ENCODE measurements around the gene GATA5.

The GATA5 gene

DNA sequence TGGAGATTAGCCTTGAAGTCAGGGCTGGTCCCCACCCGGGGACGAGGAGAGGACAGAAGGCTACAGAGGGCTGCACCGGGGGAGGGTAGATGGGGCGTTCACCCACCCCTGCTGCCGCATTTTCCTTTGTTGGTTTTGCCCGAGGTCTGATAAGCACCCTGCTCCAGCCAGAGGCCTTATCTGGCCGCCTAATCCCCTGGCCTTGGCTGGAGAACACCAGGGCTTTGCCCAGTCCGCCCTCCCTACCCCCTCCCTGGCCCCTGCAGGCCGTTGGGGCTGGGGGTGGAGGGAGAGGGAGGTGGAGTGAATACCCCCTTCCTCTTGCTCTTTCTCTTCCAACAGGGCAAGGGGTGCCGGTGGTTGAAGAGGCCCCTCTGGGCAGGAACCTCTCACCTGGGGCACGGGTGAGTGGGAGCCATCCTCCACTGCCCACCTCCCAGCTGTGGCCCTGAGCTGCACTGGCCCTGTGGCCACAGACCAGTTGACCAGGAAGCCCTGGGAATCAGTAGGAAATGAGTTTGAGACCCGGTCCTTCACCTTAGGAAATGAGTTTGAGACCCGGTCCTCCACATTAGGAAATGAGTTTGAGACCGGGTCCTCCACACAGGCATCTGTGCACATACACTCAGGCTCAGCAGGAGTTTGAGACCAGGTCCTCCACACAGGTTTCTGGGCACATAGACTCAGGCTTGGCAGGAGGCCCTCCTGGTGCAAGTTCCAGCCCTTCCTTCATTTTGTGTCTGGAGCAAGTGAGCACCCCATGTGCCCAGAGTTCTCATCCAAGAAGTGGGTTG, 12.0 kb upstream of the GATA5 start:
- DNase-seq (ENCODE audit: low read depth, low spot score): no peak

DNA sequence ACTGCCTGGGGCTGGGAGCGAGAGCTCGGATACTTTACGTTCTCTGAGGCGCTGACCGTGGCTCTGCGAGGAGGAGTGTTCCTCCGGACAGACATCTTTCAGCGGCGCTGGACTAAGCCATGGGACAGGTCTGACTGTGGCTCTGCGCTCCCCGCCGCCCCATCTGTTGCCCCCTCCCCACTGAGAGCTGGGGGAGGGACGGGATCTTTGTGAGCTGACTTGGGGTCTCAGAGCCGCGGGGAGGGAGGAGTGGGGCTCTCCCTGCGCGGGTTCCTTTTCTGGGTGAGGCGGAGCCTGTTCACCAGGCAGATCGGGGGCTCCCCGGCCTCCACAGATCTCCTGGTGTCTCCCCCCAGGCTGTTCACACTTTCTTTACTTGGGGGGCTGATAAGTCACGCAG, 11.3 kb upstream of the GATA5 start:
- DNase-seq (ENCODE audit: low read depth, low spot score): no peak

DNA sequence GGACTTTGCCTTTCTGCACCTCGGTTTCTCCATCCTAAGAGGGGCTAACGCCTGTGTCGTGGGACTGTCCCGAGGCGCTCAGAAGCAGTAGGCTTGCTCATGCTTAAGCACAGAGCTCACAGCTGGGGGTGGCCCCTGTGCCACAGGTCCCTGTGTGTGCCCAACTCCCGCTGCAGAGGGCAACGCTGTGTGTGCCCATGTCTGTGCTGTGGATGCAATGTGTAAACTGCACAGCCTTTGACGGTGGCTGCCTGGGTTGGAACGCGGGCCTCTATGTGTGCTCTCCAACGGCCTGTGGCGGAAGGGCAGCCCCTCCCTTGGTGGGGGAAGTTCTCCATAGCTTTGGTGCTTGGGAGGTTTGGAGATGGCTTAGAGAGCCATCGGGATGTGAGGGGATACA, 10.7 kb upstream of the GATA5 start:
- DNase-seq (ENCODE audit: low read depth, low spot score): no peak

DNA sequence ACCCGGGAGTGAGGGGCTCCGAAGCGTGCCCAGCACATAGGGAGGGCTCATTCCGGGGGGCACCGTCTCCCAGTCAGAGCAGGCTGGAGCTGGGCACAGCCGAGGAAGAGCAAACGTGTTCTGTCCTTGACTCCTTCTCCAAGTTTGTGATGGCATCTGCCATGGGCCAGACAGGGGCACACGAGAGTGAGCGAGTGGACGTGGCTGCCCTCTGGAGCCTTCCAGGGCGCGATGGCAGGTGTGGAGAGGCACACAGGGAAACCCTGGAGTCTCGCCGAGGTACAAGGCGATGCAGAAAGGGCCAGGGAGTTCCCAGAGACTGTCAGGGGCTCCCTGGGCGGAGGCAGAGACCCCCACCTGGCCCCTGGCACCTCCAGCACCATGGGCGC, 9.9 kb upstream of the GATA5 start:
- no peak for DNase-seq (ENCODE audit: low read depth, low spot score)

DNA sequence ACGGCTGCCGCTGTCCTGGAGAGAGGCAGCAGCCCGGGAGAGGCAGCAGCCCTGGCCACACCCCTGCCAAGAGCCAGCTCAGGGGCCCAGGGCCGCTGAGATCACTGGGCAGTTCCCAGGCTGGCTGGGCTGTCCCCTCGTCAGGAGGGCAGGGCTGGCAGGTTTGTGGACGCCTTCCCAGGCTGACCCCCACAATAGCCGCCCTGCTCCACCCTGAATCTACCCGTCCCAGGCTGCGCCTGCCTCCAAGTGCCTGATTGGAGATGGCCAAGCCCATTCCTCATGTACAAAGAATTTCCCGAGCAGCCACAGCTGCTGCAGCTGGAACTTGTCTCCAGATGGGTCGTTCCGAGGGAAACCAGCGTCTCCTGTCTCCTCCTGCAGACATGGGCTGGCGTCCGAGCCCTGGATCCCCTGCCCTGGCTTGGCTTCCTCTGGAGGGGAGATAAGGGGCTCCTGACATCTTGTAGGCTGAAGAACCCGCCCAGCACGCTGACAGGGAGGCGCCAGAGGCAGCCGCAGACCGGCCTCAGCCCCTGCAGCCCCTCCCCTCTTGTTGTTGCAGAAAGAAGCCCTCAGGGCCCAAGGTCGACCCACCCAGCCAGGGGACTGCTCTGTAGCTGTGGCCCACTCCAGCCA, 9.4 kb upstream of the GATA5 start:
- DNase-seq (ENCODE audit: low read depth, low spot score): no peak

DNA sequence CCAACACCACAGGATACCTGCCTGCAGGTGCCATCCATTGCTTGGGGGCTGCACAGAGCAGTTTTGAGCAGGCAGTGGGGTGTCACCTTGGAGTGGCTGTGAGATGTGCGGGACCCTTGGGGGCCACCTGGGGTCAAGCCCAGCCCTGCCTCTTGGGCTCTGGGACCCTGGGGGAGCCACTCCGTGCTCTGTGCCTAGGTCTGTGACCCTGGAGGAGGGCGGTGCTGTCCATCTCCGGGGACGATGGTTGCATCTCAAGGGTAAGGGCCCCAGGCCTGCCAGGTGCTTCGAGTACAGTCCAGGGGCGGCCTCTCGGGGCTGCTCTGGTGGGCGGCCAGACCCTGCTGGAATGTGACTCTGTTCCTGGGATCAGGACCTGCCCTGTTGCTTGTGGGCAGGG, 8.7 kb upstream of the GATA5 start:
- no peak for DNase-seq (ENCODE audit: low read depth, low spot score)

DNA sequence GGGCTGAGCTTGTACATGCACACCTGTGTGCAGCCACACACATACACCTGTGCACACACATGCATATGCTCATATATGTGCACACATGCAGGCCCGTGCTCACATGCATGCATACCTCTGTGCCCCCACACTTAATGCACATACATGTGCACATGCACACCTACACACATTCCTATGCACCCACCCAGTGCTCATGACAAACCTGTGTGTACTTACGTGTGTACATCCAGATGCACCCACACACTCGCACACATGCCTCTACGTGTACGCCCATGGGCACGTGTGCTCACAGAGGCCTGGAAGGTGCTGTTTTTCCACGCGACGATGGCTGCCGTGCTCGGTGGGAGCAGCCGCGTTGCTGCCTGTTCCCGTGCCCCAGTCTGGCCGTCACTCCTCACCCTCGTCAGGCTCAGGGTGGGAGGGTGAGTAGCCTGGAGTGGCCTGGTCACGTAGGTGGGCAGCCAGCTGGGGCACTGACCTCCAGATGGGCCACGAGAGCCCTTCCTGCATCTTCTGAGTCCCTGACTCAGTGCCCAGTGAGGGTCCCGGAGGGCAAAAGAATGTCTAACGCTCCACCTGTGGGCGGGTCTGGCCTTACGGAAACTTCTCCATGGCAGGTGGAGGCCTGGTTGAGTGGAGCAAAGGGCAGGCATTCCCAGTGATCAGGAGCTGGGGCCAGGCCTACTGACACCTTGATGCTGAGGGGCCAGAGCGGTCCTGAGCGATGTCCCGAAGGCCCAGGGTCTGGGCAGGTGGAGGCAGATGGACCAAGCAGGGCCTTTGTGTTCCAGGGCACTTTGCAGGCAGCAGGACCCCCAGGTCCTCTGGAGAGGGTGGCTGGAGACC, 8.0 kb upstream of the GATA5 start:
- no peak for DNase-seq (ENCODE audit: low read depth, low spot score)

DNA sequence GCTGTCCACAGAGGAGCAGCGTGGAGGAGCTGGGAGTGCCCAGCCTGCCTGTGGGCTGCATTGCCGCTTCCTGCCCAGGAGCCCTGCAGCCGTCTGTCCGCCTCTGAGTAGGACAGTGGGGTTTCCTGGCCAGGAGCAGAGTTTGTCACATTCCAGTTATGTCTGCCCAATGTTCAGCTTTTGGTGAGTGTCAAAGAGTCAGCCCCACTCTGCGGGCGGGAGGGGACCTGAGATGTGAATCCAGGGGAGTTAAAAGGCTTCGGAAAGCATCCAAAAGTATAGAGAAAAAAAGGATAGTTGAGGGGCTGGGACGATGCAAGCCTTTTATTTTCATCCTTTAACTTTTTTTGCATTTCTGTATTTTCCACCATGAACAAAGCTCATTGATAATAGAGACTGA, 7.2 kb upstream of the GATA5 start:
- no peak for DNase-seq (ENCODE audit: low read depth, low spot score)

DNA sequence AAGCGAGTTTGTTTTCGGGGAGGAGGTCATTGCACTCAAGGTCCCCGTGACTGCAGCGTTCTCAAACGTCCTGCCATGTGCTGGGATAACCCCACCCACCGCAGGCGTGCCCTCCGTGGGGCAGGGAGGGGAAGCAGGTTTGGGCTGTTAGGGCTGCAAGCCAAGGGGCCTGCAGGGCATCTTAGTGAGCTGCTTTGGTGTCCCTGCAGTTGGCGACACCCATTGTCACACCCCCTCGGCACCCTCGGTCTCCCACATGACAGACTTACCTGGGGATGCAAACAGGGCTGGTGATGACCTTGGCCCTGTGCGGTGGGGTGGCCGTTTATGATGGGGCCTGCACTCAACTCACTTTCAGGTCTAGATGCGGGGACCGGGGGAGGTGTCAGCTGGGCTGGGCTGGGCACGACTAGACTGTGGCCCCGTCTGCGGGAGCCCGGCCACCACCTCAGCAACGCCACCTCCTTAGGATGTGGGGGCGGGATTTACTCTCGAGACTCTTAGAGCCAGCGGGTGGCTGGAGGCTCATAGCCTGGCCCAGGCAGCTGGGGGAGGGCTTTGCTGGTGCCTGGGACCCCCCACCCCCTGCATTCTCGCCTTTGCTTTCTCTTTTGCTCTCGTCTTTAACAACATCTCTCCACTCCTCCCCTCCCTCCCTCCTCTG, 6.5 kb upstream of the GATA5 start:
- DNase-seq (ENCODE audit: low read depth, low spot score): no peak

DNA sequence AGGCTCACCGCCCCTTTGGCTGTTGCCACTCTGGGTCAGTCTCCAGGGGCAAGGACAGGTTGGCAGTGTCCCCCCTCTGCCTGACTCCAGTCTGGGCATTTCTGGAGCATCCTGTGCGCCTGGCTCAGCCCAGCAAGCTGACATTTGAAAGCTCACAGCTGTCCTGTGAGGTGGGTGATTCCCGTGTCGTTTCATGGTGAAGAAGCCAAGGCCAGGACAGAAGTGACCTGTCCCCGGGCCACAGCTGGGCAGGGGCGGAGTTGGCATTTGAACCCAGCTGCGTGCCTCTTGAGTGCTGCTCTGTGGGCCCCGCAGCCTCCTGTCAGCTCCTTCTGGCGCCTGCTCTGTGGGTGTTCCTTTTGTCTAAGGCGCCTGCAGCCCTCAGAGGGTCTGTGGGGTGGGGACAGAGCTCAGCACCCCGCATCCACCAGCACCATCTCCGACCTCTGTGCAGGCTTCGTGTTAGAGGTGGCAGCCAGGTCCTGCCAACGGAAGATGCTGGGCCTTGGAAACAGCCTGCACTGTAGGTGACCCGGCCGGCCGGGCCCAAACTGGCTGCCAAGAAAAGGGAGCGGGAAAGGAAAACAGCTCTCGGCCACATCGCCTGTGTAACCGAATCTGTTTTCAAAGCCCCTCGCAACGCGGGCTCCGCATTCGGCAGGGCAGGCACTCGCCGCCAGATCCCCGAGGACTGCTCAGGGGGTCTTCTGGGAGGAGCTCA, 5.8 kb upstream of the GATA5 start:
- no peak for DNase-seq (ENCODE audit: low read depth, low spot score)

DNA sequence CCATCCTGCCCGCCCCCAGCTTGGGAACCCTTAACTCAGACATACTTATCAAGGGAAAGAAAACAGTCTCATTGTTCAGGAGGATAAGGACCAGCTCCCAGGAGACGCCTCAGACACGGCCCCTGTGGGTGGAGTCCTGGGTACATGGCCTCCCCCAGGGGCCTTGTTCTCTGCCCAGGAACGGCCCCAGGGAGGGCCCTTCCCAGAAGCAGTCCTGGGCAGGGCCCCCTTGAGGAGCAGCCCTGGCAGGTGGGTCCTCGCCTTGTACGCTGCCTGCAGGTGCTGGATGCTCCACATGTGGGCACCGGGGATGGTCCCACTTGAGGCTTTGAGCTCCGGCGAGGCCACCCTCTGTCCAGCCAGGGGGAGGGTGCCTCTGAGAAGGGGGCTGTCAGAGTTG, 4.5 kb upstream of the GATA5 start:
- DNase-seq (ENCODE audit: low read depth, low spot score): no peak

DNA sequence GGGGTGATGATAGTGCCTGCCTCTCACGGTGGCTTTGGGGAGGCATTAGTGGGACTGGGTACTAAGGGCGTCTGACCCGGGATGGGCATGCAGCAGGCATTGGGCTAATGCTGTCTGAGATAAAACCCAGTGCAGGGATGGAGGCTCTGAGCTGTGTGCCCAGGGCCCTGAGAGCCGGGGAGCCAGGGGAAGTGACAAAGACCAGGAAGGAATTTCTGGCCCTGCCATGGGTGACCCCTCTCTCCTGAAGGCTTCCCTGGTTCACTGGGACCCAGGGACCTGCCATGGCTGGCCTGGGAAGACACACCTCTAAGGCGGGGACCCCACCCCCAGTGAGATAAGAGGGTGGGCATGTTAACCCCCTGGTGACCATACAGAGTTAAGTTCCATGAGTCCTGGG, 3.9 kb upstream of the GATA5 start:
- no peak for DNase-seq (ENCODE audit: low read depth, low spot score)

DNA sequence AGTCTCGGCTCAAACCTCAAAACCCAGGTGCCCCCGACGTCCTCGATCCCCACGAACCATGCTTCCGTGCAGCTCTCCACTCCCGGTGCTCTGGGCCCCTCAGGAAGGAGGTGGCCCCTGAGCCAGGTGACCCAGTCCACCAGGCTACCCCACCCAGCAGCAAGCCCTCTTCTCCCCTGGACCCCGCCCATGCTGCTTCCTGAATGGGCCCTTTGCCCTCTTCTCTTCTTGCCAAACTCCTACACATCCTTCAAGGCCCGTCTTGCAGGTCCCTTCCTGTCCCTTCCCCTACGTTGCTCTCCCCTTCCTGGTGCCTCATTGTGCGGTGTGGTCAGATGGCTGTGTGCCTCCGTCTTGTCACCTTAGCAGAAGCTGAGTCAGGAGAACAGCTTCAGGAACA, 3.4 kb upstream of the GATA5 start:
- no peak for DNase-seq (ENCODE audit: low read depth, low spot score)

DNA sequence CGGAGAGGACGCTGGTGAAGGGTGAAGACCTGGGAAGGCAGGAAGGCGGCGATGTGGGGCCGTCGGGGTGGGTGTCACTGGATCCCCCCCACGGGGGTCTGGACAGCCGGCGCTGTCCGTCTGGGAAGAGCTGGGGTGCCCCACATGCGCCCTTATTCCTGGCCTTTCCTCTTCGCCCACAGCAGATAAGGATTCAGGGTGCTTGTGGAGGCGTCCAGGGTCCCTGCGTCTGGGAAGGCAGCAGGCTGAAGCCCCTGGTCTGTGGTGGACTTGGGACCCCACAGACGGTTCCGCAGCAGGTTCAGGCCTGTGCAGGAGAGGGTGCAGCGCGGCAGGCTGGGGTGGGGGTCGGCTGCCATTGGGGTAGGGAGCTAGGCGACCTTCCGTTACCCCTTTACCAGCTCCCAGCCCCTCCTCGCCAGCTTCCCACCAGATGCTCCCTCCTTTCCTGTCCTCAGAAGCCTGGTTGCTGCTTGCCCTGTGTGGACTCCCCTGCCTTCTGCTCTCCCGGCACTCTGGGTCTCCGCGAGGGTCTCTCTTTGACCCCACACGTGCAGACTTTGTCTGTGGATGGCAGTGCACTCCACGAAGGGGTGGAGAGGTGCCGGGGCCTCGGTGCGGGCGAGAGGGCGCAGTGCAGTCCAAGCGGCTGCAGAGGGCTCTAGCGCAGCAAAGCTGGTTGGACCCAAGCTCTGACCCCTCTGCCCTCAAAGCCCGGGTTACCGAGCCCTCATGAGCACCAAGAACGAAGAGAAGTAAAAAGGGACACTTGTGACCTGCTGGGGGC, 2.1 kb upstream of the GATA5 start:
- DNase-seq (ENCODE audit: low read depth, low spot score): no peak

DNA sequence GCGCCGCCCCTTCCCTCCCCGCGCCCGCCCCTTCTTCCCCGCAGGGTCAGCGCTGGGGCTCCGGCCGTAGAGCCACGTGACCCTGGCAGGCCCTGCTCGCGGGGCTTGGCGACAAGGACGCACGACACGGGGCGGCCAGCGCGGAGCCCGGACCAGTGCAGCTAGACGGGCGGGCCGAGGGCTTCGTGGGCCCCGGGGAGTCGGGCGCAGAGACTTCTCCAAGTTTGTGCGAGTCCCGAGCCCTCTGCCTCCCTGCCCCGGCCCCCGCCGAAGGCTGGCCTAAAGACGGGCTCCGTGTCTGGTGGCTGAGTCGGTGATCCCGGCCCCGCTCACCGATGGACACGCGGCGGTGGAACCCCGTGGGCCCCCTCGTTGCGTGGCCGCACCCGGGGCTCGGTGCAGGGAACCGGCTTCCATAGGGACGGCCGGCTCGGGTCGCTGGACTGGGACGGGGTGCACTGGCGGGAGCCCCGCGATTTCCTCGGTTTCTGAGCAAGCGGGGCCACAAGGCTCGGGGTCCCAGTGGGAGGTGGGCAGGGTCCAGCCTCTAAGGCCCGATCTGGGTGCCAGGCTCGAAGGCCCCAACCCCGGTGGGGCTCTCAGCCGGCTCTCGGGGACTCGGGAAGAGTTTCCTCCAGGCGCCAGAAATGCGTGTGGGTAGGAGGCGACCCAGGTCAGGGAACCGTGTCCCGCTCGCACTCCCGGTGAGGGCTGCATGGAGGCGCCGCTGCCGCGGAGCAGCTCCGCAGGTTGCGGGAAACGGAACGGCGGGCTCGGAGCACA, 452 bp upstream of the GATA5 start:
- DNase-seq (ENCODE audit: low read depth, low spot score): no peak

DNA sequence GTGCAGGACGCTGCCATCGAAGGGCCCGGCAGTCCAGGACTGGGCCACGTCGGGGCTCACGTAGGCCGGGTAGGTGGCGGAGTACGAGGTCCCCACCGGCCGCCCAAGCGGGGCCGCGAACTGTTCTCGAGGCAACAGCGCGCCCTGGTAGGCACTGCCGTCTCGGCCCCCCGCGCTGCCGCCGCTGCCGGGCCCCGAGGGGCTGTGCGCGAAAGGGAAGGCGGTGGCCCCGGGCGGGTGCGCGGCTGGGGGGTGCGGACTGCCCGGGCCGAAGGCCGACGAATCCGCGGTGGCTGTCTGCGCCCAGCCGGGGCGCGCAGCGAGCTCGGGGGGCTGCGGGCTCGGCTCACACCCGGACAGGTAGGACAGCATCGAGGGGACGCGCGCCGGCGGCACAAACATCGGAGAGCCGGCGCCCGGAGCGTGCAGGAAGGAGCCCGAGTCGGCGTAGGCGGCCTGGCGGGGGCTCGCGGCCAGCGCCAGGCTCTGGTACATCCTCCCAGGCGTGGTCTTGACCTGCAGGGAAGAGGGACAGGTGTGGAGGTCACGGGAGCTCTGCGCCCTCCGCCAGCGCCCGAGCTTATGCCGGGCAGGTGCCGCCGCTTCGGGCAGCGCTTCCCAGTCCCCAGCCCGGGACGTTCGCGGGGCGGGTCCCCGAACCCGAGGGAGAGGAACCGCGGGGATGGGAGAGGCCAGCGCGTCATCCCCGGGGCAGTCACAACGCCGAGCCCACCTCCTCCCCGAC, 596 bp downstream of the GATA5 start:
- DNase-seq (ENCODE audit: low read depth, low spot score): no peak

DNA sequence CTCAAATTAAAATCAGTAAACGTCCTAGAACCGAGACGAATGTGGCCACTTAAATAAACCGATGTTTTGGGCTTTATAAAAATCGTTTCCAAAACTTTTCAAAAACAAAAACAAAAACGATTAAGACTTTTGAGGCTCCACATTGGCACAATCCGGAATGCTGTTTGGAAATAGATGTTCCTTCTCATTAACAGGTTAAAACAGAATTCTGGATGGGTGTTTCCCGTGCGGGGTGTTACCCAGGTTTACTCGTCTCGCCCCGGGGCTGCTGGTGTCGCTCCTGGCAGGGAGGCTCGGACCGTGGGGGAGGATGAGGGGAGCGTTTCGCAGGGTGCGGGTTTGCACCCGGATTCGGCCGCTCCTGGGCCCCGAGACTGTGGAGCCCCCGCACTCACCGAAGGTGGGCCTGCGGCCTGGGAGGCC, 1.2 kb downstream of the GATA5 start:
- no peak for DNase-seq (ENCODE audit: low read depth, low spot score)

DNA sequence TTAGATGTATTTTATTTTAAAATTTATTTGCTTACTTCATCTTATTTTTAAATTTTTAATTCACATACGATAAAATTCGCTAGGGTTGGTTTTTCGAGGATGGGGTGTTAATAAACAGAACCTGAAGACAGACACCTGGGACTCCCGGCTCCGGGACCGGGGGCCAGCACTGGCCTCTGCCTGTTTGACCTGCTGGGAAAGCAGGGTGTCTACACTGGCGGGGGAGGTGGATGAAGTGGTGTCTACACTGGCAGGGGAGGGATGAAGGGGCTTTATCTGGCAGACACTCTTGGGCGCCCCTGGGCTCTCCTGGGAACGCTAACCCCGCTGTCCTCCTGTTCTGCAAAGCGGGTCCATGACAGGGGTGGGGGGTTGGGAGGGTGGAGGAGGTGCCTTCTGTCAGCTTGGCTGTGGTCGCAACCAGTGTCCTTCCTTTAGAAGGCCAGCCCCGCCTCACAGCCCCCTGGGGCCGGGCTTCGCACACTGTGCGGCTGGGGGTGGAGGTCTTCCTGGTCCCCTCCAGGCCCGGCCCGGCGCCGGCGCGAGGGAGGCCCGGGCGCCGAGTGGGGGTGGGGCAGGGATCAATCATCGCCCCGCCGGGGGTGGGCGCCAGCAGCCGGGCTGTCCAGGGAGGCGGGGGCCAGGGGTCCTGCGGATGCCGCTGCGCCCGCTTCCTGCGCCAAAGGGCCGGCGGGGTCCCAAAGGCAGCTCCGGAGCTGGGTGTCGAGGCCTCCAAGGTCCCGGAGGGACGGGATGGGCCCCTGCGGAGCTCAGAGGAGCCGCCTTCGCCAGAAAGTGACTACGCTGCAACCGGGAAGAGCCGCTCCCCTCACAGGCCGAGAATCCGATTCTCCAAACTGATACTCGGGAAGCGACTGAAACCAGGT, 1.8 kb downstream of the GATA5 start:
- DNase-seq (ENCODE audit: low read depth, low spot score): no peak
